Lower lobe of right lung (tissue), 2 donors: ENCODE measurements around the gene ARL17A. TPM values are rescaled to one million over a fixed set of nuclear protein-coding genes. Genes with fewer than 3 reads are reported as not detected.
"Not testable (repeated sequence)": the region's sequence is repeated elsewhere in the genome, so short reads cannot be mapped to it uniquely, and the experiment has no call there.

Experiments
- ATAC-seq, 2 donors: fragments of 200-7000 bp; cut with Tn5 transposase; one replicate each; pipeline ENCODE4 v1.9.1; 2020 to 2022; ENCODE audit warnings: mild to moderate bottlenecking in 2 of 2, moderate library complexity in 2 of 2
- DNase-seq: peaks from one replicate; pipeline ENCODE4 v3.0.0-alpha.2; 2020
- H3K27ac ChIP-seq: fragments of 200-600 bp; one replicate; pipeline ENCODE4 v1.8.0; 2022
- H3K27me3 ChIP-seq: fragments of 200-600 bp; one replicate; pipeline ENCODE4 v1.8.0; 2022; ENCODE audit warnings: low read depth
- H3K36me3 ChIP-seq: fragments of 200-600 bp; one replicate; pipeline ENCODE4 v1.8.0; 2022; ENCODE audit warnings: mild to moderate bottlenecking
- H3K4me1 ChIP-seq: fragments of 200-600 bp; one replicate; pipeline ENCODE4 v1.8.0; 2022
- H3K4me3 ChIP-seq: fragments of 200-600 bp; one replicate; pipeline ENCODE4 v1.8.0; 2022; ENCODE audit warnings: mild to moderate bottlenecking
- H3K9me3 ChIP-seq: fragments of 200-600 bp; one replicate; pipeline ENCODE4 v1.8.0; 2022
- intact Hi-C: fragments of 100-400 bp; cut with DNase I; formaldehyde crosslinking; loops from one replicate; pipeline ENCODE4 v1.11.0; 2022
- total RNA-seq: library from RNA; stranded (reverse); fragmentation: NEBNext Ultra II Directional; extraction: Animal tissue kit (Norgen Biotek cat#: 25700); gene quantifications from one replicate; pipeline ENCODE4 v1.2.1, GENCODE V29; 2021
- donor health status: DM: no; HTN: yes; CAD: no; lungs with severe emphysema.

Gene ARL17A
- total RNA-seq, 1 donor from 2014 or later = 25.9 TPM

- H3K4me1 ChIP-seq, DNase-seq, H3K36me3 ChIP-seq, H3K27ac ChIP-seq, H3K9me3 ChIP-seq, intact Hi-C loops, H3K27me3 ChIP-seq, H3K4me3 ChIP-seq: not testable (repeated sequence)
- ATAC-seq = peak; percentile 99
Observed at GRCh38 chr17:46590157-46591146, 11.0 kb upstream of the ARL17A start, which contains the start of gene NSF. Gene NSF, plus strand, starts transcription at chr17:46590669. Its CDS starts 107 bp downstream, at chr17:46590776.

GRCh38 chr17:46585444-46585843 is 6.0 kb upstream of the ARL17A start:
- H3K36me3 ChIP-seq, DNase-seq, H3K4me1 ChIP-seq, H3K27ac ChIP-seq, H3K9me3 ChIP-seq, ATAC-seq, intact Hi-C loops, H3K4me3 ChIP-seq, H3K27me3 ChIP-seq: not testable (repeated sequence)

- H3K9me3 ChIP-seq, DNase-seq, ATAC-seq, intact Hi-C loops, H3K27me3 ChIP-seq, H3K27ac ChIP-seq, H3K36me3 ChIP-seq, H3K4me1 ChIP-seq: not testable (repeated sequence)
- H3K4me3 ChIP-seq = peak overlapping the region; percentile 45
Observed at GRCh38 chr17:46580082-46580481, 591 bp upstream of the ARL17A start.

- H3K27ac ChIP-seq, H3K36me3 ChIP-seq, intact Hi-C loops, DNase-seq, H3K4me1 ChIP-seq, ATAC-seq, H3K4me3 ChIP-seq, H3K9me3 ChIP-seq, H3K27me3 ChIP-seq: not testable (repeated sequence)
Observed at GRCh38 chr17:46571796-46572195, 7.7 kb downstream of the ARL17A start.

- H3K27me3 ChIP-seq, H3K27ac ChIP-seq, H3K9me3 ChIP-seq, DNase-seq, H3K4me3 ChIP-seq, ATAC-seq, H3K4me1 ChIP-seq, intact Hi-C loops, H3K36me3 ChIP-seq: not testable (repeated sequence)
Observed at GRCh38 chr17:46566980-46567379, 12.5 kb downstream of the ARL17A start.

GRCh38 chr17:46566284-46566683 is 13.2 kb downstream of the ARL17A start:
- peak; percentile 39 to 73 for ATAC-seq
- H3K4me3 ChIP-seq, H3K4me1 ChIP-seq, H3K9me3 ChIP-seq, H3K27ac ChIP-seq, H3K36me3 ChIP-seq, H3K27me3 ChIP-seq, DNase-seq, intact Hi-C loops: not testable (repeated sequence)

GRCh38 chr17:46560048-46560447 is 19.4 kb downstream of the ARL17A start:
- H3K27ac ChIP-seq, intact Hi-C loops, H3K9me3 ChIP-seq, H3K4me1 ChIP-seq, H3K36me3 ChIP-seq, DNase-seq, H3K4me3 ChIP-seq, H3K27me3 ChIP-seq: not testable (repeated sequence)
- peak; percentile 62 to 87 for ATAC-seq

GRCh38 chr17:46559155-46559554 is 20.3 kb downstream of the ARL17A start:
- H3K4me3 ChIP-seq, DNase-seq, H3K36me3 ChIP-seq, H3K9me3 ChIP-seq, H3K4me1 ChIP-seq, H3K27ac ChIP-seq, intact Hi-C loops, H3K27me3 ChIP-seq: not testable (repeated sequence)
- peak in 1 of 2 donors; percentile 52 for ATAC-seq

- H3K27ac ChIP-seq, DNase-seq, H3K4me3 ChIP-seq, H3K9me3 ChIP-seq, H3K27me3 ChIP-seq, ATAC-seq, intact Hi-C loops, H3K4me1 ChIP-seq: not testable (repeated sequence)
- peaks cover 21% of the 10 kb centered on the region for H3K36me3 ChIP-seq
Observed at GRCh38 chr17:46548607-46549006, 30.9 kb downstream of the ARL17A start.

GRCh38 chr17:46534716-46535115 is 44.8 kb downstream of the ARL17A start:
- H3K36me3 ChIP-seq, H3K9me3 ChIP-seq, H3K4me3 ChIP-seq, H3K4me1 ChIP-seq, H3K27me3 ChIP-seq, intact Hi-C loops, H3K27ac ChIP-seq, ATAC-seq: not testable (repeated sequence)
- DNase-seq = peak; percentile 39

- H3K4me3 ChIP-seq, ATAC-seq, H3K27me3 ChIP-seq, H3K27ac ChIP-seq, H3K4me1 ChIP-seq, H3K36me3 ChIP-seq, intact Hi-C loops, H3K9me3 ChIP-seq, DNase-seq: not testable (repeated sequence)
Observed at GRCh38 chr17:46512168-46512567, 67.3 kb downstream of the ARL17A start, which contains the start of gene LRRC37A2. Gene LRRC37A2, plus strand, starts transcription at chr17:46512468. Its CDS starts 245 bp downstream, at chr17:46512713.

- H3K9me3 ChIP-seq, H3K4me1 ChIP-seq, ATAC-seq, H3K36me3 ChIP-seq, intact Hi-C loops, H3K4me3 ChIP-seq, H3K27ac ChIP-seq, H3K27me3 ChIP-seq: not testable (repeated sequence)
- DNase-seq = peak; percentile 46
Observed at GRCh38 chr17:46505896-46506295, 73.6 kb downstream of the ARL17A start.

- peaks cover 14% of the 10 kb centered on the region for H3K36me3 ChIP-seq
- intact Hi-C loops, H3K4me1 ChIP-seq: not testable (repeated sequence)
Observed at GRCh38 chr17:46499437-46500139, 79.9 kb downstream of the ARL17A start.

More at GRCh38 chr17:46499437-46500139, 79.9 kb downstream of the ARL17A start:
- H3K4me3 ChIP-seq, ATAC-seq, H3K27ac ChIP-seq, H3K27me3 ChIP-seq, H3K9me3 ChIP-seq, DNase-seq: not testable (repeated sequence)
